AG04449 (cell line): ENCODE measurements around the gene PLA2G2E.

ENCODE experiments used
- CTCF ChIA-PET: fragments of 350-600 bp; formaldehyde crosslinking; extraction: SDS; loops from one replicate; lab custom pipeline; 2021; ENCODE audit warnings: antibody characterized with exemption; lab: Yijun Ruan, JAX
- POLR2A ChIA-PET: fragments of 400-600, 350-600 bp; formaldehyde crosslinking; extraction: SDS; loops from one replicate; lab custom pipeline; 2020; ENCODE audit warnings: antibody characterized with exemption, inconsistent platforms; lab: Yijun Ruan, JAX
- DNase-seq: peaks from one replicate; pipeline ENCODE4 v3.0.0-alpha.2; 2010; ENCODE audit warnings: low read depth, low spot score
- H3K4me3 ChIP-seq: 2 replicates; pipeline ENCODE4 v1.5.1; 2011; ENCODE audit warnings: low read depth, mild to moderate bottlenecking, control low read depth, low read length
- TF ChIP-seq, protein P1 (sequence below): IDR thresholded peaks from one replicate; pipeline ENCODE4 v1.5.1; 2011; ENCODE audit warnings: mild to moderate bottlenecking, moderate library complexity, low read length, control low read depth, inconsistent platforms; ENCODE audit not compliant: insufficient read depth; ENCODE audit errors: missing control alignments

The PLA2G2E gene

DNA sequence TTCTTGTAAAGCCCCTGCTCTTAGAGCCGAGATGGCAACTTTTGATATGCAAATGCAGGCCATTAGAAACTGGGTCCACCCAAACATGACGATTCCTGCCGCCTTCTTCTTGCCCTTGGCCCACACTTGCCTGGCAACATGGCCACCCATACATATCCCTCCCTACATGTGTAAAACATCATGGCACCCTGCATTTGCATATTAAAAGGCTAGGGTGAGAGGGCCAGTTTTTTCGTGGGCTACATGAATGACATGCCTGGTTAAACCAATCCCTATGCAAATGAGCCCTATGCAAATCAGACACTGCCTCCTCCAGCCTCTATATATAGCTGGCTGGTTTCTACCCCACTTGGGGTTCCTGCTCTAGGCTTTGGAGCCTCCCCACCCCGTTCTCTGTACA is 37.2 kb upstream of the PLA2G2E start:
- POLR2A ChIA-PET = no interaction called here
- no peak for DNase-seq
- CTCF ChIA-PET = no interaction called here
- TF ChIP-seq, protein P1, sequence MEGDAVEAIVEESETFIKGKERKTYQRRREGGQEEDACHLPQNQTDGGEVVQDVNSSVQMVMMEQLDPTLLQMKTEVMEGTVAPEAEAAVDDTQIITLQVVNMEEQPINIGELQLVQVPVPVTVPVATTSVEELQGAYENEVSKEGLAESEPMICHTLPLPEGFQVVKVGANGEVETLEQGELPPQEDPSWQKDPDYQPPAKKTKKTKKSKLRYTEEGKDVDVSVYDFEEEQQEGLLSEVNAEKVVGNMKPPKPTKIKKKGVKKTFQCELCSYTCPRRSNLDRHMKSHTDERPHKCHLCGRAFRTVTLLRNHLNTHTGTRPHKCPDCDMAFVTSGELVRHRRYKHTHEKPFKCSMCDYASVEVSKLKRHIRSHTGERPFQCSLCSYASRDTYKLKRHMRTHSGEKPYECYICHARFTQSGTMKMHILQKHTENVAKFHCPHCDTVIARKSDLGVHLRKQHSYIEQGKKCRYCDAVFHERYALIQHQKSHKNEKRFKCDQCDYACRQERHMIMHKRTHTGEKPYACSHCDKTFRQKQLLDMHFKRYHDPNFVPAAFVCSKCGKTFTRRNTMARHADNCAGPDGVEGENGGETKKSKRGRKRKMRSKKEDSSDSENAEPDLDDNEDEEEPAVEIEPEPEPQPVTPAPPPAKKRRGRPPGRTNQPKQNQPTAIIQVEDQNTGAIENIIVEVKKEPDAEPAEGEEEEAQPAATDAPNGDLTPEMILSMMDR = no peak
- no peak overlapping the region for H3K4me3 ChIP-seq

DNA sequence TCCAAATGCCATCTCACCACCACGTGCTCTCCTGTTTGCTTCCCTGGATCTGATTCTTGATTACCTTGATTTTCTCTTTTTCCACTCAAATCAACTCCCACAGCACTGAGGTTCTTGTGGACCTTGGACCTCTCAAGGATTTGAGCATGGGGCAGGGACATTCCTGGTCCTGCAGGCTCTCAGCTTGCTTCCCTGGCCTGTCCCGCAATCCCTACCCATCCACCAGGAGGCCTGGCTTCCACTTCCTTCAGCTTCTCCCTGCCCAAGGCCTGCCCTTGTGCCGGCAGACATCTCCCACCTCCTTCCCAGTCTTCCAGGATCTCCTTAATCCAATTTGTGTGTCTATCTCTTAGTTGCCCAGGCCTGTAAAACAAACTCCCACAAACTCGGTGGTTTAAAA is 34.4 kb upstream of the PLA2G2E start:
- no peak overlapping the region for H3K4me3 ChIP-seq
- TF ChIP-seq, protein P1 = peak; percentile 17
- ChIA-PET POLR2A (no interaction called here), CTCF (interaction anchor here (0.9 to 2.3 kb wide), 4 partner anchors 9 to 238 kb away, joined by 3 to 8 read pairs (median 3); no protein-coding TSS in a partner anchor)
- no peak for DNase-seq

DNA sequence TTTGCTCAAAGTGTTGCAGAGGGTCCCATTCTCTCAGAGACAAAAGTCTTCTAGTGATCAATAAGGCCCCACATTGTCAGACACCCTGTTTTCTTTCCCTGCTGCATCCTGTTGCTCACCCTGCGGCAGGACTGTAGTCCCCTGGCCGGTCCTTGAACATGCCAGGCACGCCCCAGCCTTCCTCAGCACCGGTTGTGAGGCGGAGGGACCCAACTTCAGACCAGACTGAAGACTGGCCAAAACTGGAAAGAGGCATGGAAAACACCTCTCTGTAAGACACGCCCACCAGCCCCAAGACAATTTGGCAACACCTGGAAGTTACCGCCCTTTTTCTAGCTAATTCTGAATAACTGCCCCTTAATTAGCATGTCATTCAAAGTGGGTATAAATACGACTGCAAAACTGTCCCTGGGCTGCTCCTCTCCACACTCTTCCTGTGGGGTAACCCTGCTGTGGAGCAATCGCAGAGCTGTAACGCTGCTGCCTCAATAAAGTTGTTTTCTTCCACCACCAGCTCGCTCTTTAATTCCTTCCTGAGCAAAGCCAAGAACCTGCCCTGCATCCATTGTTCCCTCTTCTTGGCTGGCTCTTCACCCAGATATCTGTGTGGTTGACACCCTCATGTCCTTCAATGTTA is 32.2 kb upstream of the PLA2G2E start:
- TF ChIP-seq, protein P1 = no peak
- ChIA-PET CTCF (interaction anchor here (1.0 to 1.5 kb wide), 2 partner anchors 37 to 196 kb away, joined by 3 to 6 read pairs; no protein-coding TSS in a partner anchor), POLR2A (no interaction called here)
- no peak overlapping the region for H3K4me3 ChIP-seq
- no peak for DNase-seq

DNA sequence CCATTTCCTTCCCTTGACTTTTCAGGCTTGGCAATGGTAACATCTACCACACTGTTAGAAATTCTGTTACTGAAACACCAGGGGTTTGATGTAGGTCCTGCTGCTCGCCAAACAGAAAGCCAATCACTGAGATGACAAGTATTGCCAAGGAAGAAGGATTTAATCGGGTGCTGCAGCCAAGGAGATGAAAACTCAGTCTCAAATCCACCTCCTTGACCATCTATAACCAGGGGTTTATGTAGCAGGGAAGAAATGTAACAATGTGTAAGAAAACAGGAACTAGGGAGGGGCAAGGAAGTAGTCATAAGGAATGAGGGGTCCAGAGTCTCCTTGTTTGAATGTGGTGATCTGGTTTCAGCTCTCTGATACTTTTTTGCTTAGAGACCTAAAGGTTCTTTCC is 30.6 kb upstream of the PLA2G2E start:
- no peak for DNase-seq
- CTCF ChIA-PET = no interaction called here
- no peak overlapping the region for H3K4me3 ChIP-seq
- TF ChIP-seq, protein P1 = no peak
- POLR2A ChIA-PET = no interaction called here

- ChIA-PET CTCF (interaction anchor here (1.0 to 1.5 kb wide), 4 partner anchors 9 to 203 kb away, joined by 3 to 5 read pairs (median 4); no protein-coding TSS in a partner anchor), POLR2A (no interaction called here)
- peak; percentile 23 for DNase-seq
- TF ChIP-seq, protein P1 = no peak
- H3K4me3 ChIP-seq = no peak overlapping the region
Measured at GRCh38 chr1:19949016-19949415, 25.6 kb upstream of the PLA2G2E start.

DNA sequence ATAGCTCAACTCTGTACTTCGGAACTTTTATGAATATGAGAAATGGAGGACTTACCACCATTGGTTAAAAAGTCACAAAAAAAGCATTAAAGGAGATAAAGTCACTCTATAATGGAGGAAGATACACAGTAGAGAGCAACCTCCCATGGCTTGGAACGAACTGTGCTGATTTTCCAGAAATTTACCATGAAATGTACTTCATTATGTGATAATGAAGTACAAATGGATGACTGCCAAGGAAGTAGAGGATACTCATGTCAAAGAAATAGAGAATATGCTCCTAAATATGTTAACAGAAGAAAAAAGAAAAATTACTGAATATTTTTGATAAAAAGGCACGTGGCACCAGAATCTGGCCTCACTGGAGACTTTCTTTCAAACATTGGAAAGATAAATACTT is 23.6 kb upstream of the PLA2G2E start:
- ChIA-PET POLR2A (no interaction called here), CTCF (no interaction called here)
- no peak for DNase-seq
- H3K4me3 ChIP-seq = no peak overlapping the region
- TF ChIP-seq, protein P1 = no peak
